Naive thymus-derived CD4-positive, alpha-beta T cell (primary cell): ENCODE measurements around the gene CCDC149. TPM values are rescaled to one million over a fixed set of nuclear protein-coding genes. Genes with fewer than 3 reads are reported as not detected.

Source experiments
- ATAC-seq: fragments of 150-1000 bp; cut with Tn5 transposase; 2 replicates; pipeline ENCODE4 v1.10.0; 2021; ENCODE audit warnings: mild to moderate bottlenecking, moderate library complexity
- CTCF ChIA-PET: fragments of 350-600 bp; sonication (Branson Sonifier 250); formaldehyde crosslinking; loops from one replicate; lab custom pipeline; 2021; ENCODE audit warnings: antibody characterized with exemption; lab: Charles Lee
- POLR2A ChIA-PET: fragments of 350-600 bp; sonication (Branson Sonifier 250); formaldehyde crosslinking; loops from one replicate; lab custom pipeline; 2021; ENCODE audit warnings: antibody characterized with exemption, inconsistent platforms; lab: Charles Lee
- DNase-seq, 9 donors: peaks; one replicate each; pipeline versions ENCODE4 v3.0.0 to v3.0.0-alpha.2; 2020 to 2022; ENCODE audit warnings: mixed read lengths in 1 of 9
- H3K27ac ChIP-seq: one replicate; pipeline ENCODE4 v1.7.0; 2013; ENCODE audit warnings: mild to moderate bottlenecking, low read depth, low read length, moderate library complexity
- H3K27me3 ChIP-seq, 2 donors: one replicate each; pipeline ENCODE4 v1.7.0; 2013; ENCODE audit warnings: low read length in 2 of 2, mild to moderate bottlenecking in 2 of 2, moderate library complexity in 2 of 2; ENCODE audit not compliant: control insufficient read depth in 2 of 2, insufficient read depth in 2 of 2
- H3K36me3 ChIP-seq, 3 experiments: 1 replicate in 2 of 3; 2 replicates in 1 of 3; pipeline ENCODE4 v1.7.0; 2013; ENCODE audit warnings: low read length in 3 of 3, mild to moderate bottlenecking in 3 of 3, moderate library complexity in 1 of 3; ENCODE audit not compliant: insufficient read depth in 3 of 3, control insufficient read depth in 2 of 3
- H3K4me1 ChIP-seq, 2 donors: one replicate each; pipeline ENCODE4 v1.7.0; 2013; ENCODE audit warnings: low read length in 2 of 2, mild to moderate bottlenecking in 2 of 2, moderate library complexity in 1 of 2; ENCODE audit not compliant: control insufficient read depth in 2 of 2, insufficient read depth in 2 of 2
- H3K4me3 ChIP-seq: 2 replicates; pipeline ENCODE4 v1.7.0; 2013; ENCODE audit warnings: mild to moderate bottlenecking, low read length
- H3K9me3 ChIP-seq, 3 experiments: 1 replicate in 2 of 3; 2 replicates in 1 of 3; pipeline ENCODE4 v1.7.0; 2013; ENCODE audit warnings: low read length in 3 of 3; ENCODE audit not compliant: control insufficient read depth in 2 of 3
- H3K27ac Mint-ChIP-seq, 9 donors: one replicate each; pipeline ENCODE4 v1.8.0; 2020 to 2022; ENCODE audit warnings: mixed read lengths in 9 of 9, mild to moderate bottlenecking in 8 of 9, moderate library complexity in 5 of 9, inconsistent platforms in 2 of 9
- H3K27me3 Mint-ChIP-seq, 5 donors: one replicate each; pipeline ENCODE4 v1.8.0; 2021 to 2022; ENCODE audit warnings: mixed read lengths in 5 of 5, mild to moderate bottlenecking in 1 of 5
- H3K36me3 Mint-ChIP-seq, 5 donors: one replicate each; pipeline ENCODE4 v1.8.0; 2020 to 2022; ENCODE audit warnings: mixed read lengths in 5 of 5, mild to moderate bottlenecking in 3 of 5, inconsistent platforms in 1 of 5
- H3K4me1 Mint-ChIP-seq, 7 donors: one replicate each; pipeline ENCODE4 v1.8.0; 2020 to 2022; ENCODE audit warnings: mixed read lengths in 7 of 7, mild to moderate bottlenecking in 3 of 7, inconsistent platforms in 1 of 7
- H3K4me3 Mint-ChIP-seq, 10 donors: one replicate each; pipeline ENCODE4 v1.8.0; 2020 to 2022; ENCODE audit warnings: mild to moderate bottlenecking in 10 of 10, mixed read lengths in 10 of 10, moderate library complexity in 6 of 10, inconsistent platforms in 2 of 10
- H3K9me3 Mint-ChIP-seq, 11 donors: one replicate each; pipeline ENCODE4 v1.8.0; 2020 to 2022; ENCODE audit warnings: mixed read lengths in 11 of 11, mild to moderate bottlenecking in 4 of 11, inconsistent platforms in 1 of 11, moderate library complexity in 1 of 11
- intact Hi-C, 2 donors: fragments of 100-400 bp; cut with micrococcal nuclease; formaldehyde crosslinking; loops; one replicate each; pipeline ENCODE4 v1.15.1; 2023
- polyA plus RNA-seq, 2 donors: library from polyadenylated mRNA; unstranded; fragments of 300-500 nt; fragmentation: Illumina TruSeq; gene quantifications; one replicate each; pipeline ENCODE4 v1.2.3, GENCODE V29; 2021
- total RNA-seq, 6 experiments: library from RNA in 5 of 6; stranded (reverse) in 5 of 6; gene quantifications; 1 replicate in 5 of 6; 2 replicates in 1 of 6; pipeline ENCODE4 v1.2.3 and lab custom pipeline; 2021 to 2026

The CCDC149 gene
- total and polyA plus RNA-seq, 7 experiments from 2014 or later = 0.19 to 6.7 (median 0.36) TPM; not detected in 3

DNA sequence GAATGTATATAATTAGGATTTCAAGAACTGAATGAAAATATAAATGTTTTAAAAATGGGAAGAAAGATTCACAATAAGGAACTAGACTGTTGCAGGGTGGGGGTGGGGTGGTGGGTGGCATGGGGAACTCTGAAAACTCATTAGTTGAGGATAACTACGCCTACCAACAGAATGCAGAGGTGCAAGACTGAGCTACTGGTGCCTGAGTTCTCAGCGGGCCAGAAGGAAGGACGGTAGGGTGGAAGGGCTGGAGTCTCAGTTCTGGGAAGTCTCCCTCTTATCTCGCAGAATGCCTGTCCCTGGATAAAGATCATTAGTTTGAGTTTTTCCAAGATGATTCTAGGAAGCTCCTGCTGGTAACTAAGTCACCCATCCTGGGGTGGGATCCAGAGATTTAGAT, 118.8 kb downstream of the CCDC149 start:
- no peak overlapping the region for H3K4me3 ChIP-seq
- no peak for DNase-seq
- H3K36me3 Mint-ChIP-seq = peaks cover 0 to 8% (median 0%) of the 10 kb centered on the region in 5 donors
- no peaks in the 10 kb centered on the region for H3K4me1 ChIP-seq
- no peak overlapping the region for H3K27ac Mint-ChIP-seq
- H3K27me3 ChIP-seq = no peaks in the 10 kb centered on the region
- H3K36me3 ChIP-seq = no peaks in the 10 kb centered on the region
- peaks cover 0 to 15% (median 5%) of the 10 kb centered on the region in 11 donors for H3K9me3 Mint-ChIP-seq
- intact Hi-C loops = no loop called here
- ATAC-seq = no peak
- no peak overlapping the region for H3K4me3 Mint-ChIP-seq
- H3K4me1 Mint-ChIP-seq = peaks cover 0 to 9% (median 0%) of the 10 kb centered on the region in 7 donors
- H3K27me3 Mint-ChIP-seq = peaks cover 13 to 55% (median 32%) of the 10 kb centered on the region in 5 donors
- ChIA-PET POLR2A (no interaction called here), CTCF (no interaction called here)
- no peak overlapping the region for H3K27ac ChIP-seq
- H3K9me3 ChIP-seq = no peaks in the 10 kb centered on the region

DNA sequence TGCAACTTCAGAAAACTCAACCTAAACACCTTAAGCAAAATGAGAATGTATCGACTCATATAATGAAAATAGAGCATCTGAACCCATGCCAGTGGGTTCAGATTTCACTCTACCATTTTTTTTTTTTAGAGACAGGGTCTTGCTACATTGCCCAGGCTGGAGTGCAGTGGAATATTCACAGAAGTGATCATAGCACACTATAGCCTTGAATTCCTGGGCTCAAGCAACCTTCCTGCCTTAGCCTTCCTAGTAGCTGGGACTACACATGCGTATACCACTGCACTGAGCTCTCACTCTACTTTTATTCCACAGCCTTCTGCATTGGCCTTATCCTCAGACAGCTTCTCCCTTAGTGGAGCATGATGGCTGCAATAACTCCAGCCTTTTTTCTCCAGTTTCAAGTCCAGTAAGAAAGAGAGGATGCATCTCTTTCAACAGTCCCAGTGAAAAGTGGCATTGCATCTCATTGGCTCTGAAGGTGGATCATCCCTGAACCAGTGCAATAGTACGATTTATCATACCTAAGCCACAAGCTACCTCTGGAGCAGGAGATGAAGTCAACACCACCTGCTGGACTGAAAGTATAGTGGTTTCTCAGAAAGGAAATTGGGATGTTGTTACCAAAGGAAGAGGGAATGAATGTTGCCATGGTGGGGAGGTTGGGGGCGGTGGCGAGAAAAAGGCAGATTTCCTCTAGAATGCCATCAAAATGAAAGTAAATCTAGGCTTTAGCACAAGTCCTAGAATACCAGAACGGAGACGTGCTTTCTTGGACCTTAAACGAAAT, 119.4 kb downstream of the CCDC149 start:
- DNase-seq (no peak), ATAC-seq (no peak)
- H3K4me3 ChIP-seq = no peak overlapping the region
- POLR2A ChIA-PET = no interaction called here
- no peak overlapping the region for H3K4me3 Mint-ChIP-seq
- no peaks in the 10 kb centered on the region for H3K4me1 ChIP-seq
- CTCF ChIA-PET = no interaction called here
- no peak overlapping the region for H3K27ac Mint-ChIP-seq
- no peaks in the 10 kb centered on the region for H3K36me3 ChIP-seq
- peaks cover 2 to 12% (median 4%) of the 10 kb centered on the region in 11 donors for H3K9me3 Mint-ChIP-seq
- H3K27me3 Mint-ChIP-seq = peaks cover 6 to 53% (median 27%) of the 10 kb centered on the region in 5 donors
- intact Hi-C loops = no loop called here
- no peak overlapping the region for H3K27ac ChIP-seq
- no peaks in the 10 kb centered on the region for H3K27me3 ChIP-seq
- no peaks in the 10 kb centered on the region for H3K9me3 ChIP-seq
- peaks cover 0 to 2% (median 0%) of the 10 kb centered on the region in 5 donors for H3K36me3 Mint-ChIP-seq
- H3K4me1 Mint-ChIP-seq = peaks cover 0 to 4% (median 0%) of the 10 kb centered on the region in 7 donors

DNA sequence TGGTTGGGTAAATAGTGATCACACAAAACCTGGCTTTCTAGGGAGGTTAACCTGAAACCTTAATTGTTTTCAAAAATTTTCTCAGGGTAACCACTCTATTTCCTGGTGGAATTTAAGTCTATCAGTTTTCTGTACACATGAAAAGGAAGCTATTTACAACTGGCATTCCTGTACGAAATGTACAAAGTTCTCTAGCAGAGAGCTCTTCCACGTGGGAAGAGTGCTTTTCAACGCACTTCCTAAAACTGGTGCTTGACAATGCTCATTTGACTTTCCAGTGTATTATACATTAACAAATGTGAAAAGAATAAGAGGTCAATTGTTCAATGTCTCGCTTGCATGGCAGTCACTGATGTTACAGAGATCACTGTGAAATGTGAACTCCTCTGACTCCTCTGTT, 120.3 kb downstream of the CCDC149 start:
- POLR2A ChIA-PET = no interaction called here
- CTCF ChIA-PET = no interaction called here
- DNase-seq = no peak
- H3K4me3 ChIP-seq = no peak overlapping the region
- Mint-ChIP-seq H3K4me1 (peaks cover 0 to 4% (median 0%) of the 10 kb centered on the region in 7 donors), H3K27ac (no peak overlapping the region), H3K36me3 (no peaks in the 10 kb centered on the region), H3K27me3 (peaks cover 0 to 49% (median 24%) of the 10 kb centered on the region in 5 donors), H3K9me3 (peaks cover 0 to 15% (median 6%) of the 10 kb centered on the region in 11 donors), H3K4me3 (no peak overlapping the region)
- no peaks in the 10 kb centered on the region for H3K27me3 ChIP-seq
- H3K36me3 ChIP-seq = no peaks in the 10 kb centered on the region
- no peaks in the 10 kb centered on the region for H3K9me3 ChIP-seq
- no peak for ATAC-seq
- H3K4me1 ChIP-seq = no peaks in the 10 kb centered on the region
- intact Hi-C loops = no loop called here
- no peak overlapping the region for H3K27ac ChIP-seq

DNA sequence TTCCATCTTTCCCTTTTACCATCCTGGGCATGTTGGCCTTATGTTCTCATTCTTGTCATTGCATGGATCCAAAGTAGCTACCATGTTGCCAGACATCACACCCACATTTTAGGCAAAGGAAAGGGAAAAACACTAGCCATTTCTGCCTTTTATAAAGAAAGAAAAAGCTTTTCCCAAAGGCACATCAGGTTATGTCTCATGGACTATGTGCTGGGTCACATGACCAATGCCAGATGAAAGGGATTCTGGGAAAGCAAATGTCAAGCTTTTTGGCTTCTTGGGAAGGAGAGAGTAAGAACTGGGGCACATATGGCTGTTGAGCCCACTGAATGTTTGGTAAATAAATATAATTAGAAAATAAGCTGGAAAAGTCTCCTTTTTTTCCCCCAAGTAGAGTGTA, 121.8 kb downstream of the CCDC149 start:
- Mint-ChIP-seq H3K4me1 (peaks cover 0 to 4% (median 0%) of the 10 kb centered on the region in 7 donors), H3K36me3 (no peaks in the 10 kb centered on the region), H3K27me3 (peaks cover 0 to 43% (median 21%) of the 10 kb centered on the region in 5 donors), H3K27ac (no peak overlapping the region), H3K9me3 (peaks cover 2 to 20% (median 6%) of the 10 kb centered on the region in 11 donors), H3K4me3 (no peak overlapping the region)
- Histone ChIP-seq H3K4me3 (no peak overlapping the region), H3K9me3 (no peaks in the 10 kb centered on the region), H3K27ac (no peak overlapping the region), H3K4me1 (no peaks in the 10 kb centered on the region), H3K36me3 (no peaks in the 10 kb centered on the region), H3K27me3 (no peaks in the 10 kb centered on the region)
- ChIA-PET CTCF (no interaction called here), POLR2A (no interaction called here)
- intact Hi-C loops = no loop called here
- no peak for ATAC-seq
- no peak for DNase-seq

DNA sequence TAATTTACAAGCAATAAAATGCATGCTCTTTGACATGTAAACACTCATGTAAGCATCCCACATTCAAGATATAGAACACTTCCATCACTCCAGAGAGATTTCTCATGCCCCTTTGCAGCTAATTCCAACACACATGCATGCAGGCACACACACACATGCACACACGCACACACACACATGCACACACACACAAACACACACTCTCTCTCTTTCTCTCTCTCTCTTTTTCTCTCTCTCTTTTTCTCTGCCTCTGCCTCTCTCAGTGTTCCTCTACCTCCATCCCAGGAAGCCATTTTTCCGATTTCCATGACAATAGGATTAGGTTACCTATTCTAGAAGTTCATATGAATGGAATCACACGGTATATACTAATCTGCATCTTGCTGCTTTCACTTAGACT, 129.3 kb downstream of the CCDC149 start:
- Histone ChIP-seq H3K4me3 (no peak overlapping the region), H3K4me1 (no peaks in the 10 kb centered on the region), H3K36me3 (no peaks in the 10 kb centered on the region), H3K27ac (no peak overlapping the region), H3K9me3 (no peaks in the 10 kb centered on the region), H3K27me3 (no peaks in the 10 kb centered on the region)
- intact Hi-C loops = no loop called here
- DNase-seq (no peak), ATAC-seq (no peak)
- ChIA-PET POLR2A (no interaction called here), CTCF (no interaction called here)
- H3K4me1 Mint-ChIP-seq = no peaks in the 10 kb centered on the region
- H3K9me3 Mint-ChIP-seq = peaks cover 0 to 17% (median 4%) of the 10 kb centered on the region in 11 donors
- peaks cover 0 to 11% (median 4%) of the 10 kb centered on the region in 5 donors for H3K27me3 Mint-ChIP-seq
- H3K27ac Mint-ChIP-seq = no peak overlapping the region
- no peaks in the 10 kb centered on the region for H3K36me3 Mint-ChIP-seq
- no peak overlapping the region for H3K4me3 Mint-ChIP-seq

DNA sequence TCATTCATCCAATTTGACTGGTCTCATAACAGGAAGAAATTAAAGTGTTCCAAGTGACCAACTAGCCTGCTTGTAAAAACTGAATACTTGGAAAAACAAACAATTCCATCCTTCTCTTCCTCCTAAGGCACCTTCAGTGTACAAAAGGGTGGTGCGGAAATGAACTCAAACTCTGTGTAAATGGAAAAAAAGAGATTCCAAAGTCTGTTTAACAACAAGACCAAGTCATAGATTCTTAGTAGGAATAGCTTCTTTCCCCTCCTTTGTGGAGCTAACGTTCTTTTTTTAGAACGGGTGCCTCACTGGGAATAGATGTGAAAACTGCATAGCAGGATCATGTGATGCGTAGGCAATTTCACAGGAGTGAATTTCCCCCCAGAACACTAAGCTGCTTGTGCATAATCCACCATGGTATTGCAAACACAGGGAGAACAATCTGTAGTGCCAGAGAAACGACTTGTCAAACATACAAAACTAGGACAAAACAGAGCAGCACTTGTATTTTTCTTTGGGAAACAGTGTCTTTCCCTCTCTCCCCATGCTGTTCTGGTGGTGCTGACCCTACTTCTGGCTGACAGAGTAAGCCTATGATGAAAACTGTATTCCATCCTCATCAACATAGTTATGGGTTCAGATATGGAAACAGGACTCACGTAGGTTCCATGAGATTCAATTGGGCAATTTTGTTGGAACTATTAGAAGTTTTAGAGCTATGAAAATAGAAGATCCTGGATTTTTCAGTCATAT, 130.7 kb downstream of the CCDC149 start:
- H3K9me3 Mint-ChIP-seq = peaks cover 0 to 9% (median 2%) of the 10 kb centered on the region in 11 donors
- no peaks in the 10 kb centered on the region for H3K36me3 Mint-ChIP-seq
- Histone ChIP-seq H3K9me3 (no peaks in the 10 kb centered on the region), H3K4me3 (no peak overlapping the region), H3K36me3 (no peaks in the 10 kb centered on the region), H3K4me1 (no peaks in the 10 kb centered on the region), H3K27me3 (no peaks in the 10 kb centered on the region), H3K27ac (no peak overlapping the region)
- peaks cover 0 to 11% (median 4%) of the 10 kb centered on the region in 5 donors for H3K27me3 Mint-ChIP-seq
- no peak for DNase-seq
- CTCF ChIA-PET = no interaction called here
- ATAC-seq = no peak
- no peaks in the 10 kb centered on the region for H3K4me1 Mint-ChIP-seq
- H3K4me3 Mint-ChIP-seq = no peak overlapping the region
- POLR2A ChIA-PET = no interaction called here
- H3K27ac Mint-ChIP-seq = no peak overlapping the region
- intact Hi-C loops = no loop called here
